ENCODE data around the gene VAV3.

VAV3 gene

DNA sequence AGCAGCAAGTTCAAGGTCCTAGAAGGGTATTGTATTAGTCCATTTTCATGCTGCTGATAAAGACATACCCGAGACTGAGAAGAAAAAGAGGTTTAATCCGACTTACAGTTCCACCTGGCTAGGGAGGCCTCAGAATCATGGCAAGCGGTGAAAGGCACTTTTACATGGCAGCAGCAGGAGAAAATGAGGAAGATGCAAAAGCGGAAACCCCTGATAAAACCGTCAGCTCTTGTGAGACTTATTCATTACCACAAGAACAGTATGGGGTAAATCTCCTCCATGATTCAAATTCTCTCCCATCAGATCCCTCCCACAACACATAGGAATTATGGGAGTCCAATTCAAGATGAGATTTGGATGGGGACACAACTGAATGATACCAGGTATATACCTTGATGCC lies 414.6 kb downstream of the VAV3 start:
- in situ Hi-C loops (cut with MboI; ENCODE audit: low sequenced_read_pairs) = no loop called here

DNA sequence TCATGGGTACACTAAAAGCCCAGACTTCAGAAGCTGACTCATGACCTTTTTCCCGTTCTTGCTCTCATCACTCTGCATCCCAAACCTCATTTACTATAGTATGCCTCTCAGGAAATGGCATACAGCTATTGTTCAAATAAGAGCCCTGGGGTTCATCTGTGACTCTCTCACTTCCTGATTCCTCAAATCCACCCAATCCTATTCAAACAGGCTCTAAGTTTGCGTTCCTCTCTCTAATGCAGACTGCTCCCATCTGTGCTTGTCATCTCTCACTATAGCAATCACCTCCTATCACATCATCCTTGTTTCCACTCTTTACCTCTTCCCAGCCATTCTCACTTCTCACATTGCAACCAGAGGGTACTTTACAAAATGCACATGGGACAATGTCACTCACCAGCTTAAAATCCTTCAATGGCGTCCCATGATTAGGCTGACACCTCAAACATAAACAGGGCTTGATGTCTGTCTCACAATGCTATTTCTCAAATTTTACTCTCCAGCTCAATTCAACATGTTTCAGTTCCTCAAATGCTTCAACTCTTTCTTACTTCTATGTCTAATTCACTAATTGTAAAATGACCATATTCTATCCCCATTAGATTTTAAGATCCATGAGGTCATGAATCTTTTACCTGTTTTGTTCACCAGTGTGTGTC lies 415.7 kb downstream of the VAV3 start:
- in situ Hi-C loops (cut with MboI; ENCODE audit: low sequenced_read_pairs) = no loop called here

DNA sequence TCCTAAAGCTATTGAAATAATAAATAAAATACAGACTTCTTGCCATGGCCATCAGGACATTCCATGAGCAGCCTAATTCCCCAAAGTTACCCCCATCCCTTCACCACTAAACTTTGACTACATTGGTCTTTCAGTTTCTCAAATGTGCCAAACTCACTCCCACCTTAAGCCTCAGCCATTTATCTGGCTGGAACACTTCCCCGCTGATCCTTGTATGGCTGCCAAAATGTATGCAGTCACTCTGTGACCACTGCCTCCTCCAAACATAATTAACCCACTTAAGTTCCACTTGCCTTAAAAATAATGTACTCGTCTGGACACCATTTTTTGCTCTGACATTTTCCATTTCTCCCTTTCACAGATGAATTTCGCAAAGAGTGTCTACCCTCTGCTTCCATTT lies 416.7 kb downstream of the VAV3 start:
- in situ Hi-C loops (cut with MboI; ENCODE audit: low sequenced_read_pairs) = no loop called here

DNA sequence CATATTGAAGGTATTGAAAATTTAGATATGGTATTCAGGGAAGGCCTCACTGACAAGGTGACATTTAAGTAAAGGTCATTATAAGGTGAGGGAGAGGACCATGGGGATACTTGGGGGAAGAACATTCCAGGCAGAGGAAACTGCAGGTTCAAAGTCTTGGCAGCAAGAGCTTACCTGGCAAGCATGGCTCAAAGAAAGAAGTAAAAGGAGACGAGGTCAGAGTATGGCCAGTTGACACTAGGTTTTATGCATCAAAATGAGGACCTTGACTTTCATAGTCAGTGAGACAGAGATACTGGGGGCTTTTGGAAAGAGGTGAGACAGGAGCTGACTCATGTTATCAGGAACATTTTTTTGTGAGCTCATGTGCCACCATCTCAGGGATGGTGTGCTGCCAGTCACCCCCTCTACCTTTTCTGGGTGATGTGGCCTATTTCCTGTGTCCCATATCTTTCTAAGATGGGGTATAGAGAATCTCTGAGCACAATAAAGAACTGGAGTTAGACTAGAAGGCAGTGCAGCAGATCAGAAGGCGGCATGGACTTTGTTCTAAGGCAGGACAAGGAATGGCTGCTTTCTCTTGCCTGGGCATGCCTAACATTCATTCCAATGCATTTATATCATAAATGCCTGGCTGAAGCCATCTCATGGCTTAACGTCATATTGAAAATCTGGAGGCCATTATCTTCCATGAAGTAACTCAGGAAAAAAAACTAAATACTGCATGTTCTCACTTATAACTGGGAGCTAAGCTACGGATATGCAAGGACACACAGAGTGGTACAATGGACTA lies 417.4 kb downstream of the VAV3 start:
- in situ Hi-C loops (cut with MboI; ENCODE audit: low sequenced_read_pairs) = no loop called here

DNA sequence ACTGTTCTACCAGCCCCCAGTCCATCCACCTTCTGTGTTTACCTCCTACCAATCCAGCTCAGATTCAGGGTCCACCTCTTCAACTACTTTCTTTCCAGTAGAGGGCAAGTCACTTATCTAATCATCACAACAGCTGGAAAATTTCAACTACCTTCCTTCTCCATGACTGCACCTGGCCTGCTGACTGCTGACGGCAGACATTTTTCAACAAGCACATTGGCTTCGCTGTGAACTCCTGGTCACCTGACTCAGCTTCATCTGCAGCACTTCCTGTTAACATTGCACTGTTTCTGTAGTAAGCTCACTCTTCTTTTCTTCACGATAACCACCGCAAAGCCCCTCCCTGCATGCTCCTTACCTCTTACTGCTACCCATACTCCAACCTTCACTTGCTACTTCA lies 418.4 kb downstream of the VAV3 start:
- in situ Hi-C loops (cut with MboI; ENCODE audit: low sequenced_read_pairs) = no loop called here

DNA sequence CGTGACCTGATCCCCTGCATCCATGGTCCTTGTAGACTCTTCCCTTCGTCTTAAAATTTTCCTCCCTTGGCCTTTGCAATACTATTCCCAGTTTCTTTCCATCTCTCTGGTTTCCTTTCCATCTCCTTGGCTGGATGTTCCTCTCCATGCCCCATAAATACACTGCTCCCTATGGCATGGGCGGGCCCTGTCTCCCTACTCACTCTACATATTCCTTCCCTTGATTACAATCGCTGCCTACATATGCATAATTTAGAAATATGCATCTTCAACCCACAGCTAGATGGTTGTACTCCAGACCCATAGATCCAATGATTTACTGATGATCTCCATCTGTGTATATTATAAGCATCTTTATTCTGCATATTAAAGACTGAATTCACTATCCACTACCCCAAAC lies 419.1 kb downstream of the VAV3 start:
- in situ Hi-C loops (cut with MboI; ENCODE audit: low sequenced_read_pairs) = no loop called here

DNA sequence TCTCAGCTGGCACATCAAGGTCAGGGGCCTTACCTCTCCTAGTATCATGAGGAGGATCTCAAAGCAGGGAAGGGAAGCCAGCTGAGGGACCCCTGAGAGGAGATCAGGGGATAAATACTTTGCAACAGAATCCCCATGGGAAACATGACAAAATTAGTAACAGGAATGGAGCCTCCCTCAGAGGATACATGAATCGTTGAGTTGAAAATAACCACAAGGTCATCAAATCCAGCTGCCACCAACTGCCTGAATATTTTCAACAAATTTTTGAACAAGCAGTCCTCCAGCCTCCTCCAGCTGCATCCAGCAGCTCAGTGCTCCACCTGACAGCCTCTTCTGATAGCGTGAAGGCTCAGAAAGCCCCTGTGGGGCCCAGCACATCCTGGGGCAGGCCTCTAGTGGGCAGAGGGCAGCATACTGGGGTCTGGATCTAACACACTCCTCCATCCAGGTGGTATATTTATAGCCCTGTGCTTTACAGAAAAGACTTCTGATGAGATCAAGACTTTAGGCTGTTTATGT lies 419.9 kb downstream of the VAV3 start:
- in situ Hi-C loops (cut with MboI; ENCODE audit: low sequenced_read_pairs) = no loop called here

DNA sequence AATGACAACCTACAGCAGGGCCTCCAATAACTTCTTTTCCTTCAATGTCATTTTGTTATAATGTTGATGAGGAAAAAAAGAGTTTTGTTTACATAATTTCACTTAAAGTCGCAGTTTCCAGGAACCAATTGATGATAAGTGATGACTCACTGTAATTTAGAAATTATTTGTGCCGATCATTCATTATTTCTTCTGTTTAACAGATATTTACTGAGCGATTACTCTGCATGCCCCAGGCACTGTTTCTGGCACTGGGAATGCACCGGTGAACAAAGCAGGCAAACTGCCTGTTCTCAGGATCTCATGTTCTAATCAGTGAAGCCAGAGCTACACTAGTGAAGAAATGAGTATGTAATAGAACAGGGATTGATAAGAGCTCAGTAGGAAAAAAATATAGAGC lies 420.7 kb downstream of the VAV3 start:
- in situ Hi-C loops (cut with MboI; ENCODE audit: low sequenced_read_pairs) = no loop called here

DNA sequence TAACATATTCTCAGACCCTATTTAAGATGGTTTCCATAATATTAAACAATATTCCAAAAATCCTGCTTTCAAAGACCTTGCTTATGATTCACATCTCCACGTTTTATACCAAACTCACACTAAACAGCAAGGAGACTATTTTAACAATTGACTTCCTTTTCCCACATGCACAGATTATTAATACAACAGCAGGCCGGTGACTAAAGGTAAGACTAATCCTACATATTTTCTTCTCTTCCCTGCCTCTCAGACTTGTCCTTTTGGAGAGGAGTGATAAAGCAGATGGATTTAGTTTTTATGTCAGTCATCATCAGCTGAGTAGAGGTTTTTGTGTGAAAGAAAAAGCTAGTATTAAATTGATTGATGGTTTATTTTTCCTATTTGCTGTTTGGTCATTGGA lies 423.6 kb downstream of the VAV3 start:
- in situ Hi-C loops (cut with MboI; ENCODE audit: low sequenced_read_pairs) = no loop called here

DNA sequence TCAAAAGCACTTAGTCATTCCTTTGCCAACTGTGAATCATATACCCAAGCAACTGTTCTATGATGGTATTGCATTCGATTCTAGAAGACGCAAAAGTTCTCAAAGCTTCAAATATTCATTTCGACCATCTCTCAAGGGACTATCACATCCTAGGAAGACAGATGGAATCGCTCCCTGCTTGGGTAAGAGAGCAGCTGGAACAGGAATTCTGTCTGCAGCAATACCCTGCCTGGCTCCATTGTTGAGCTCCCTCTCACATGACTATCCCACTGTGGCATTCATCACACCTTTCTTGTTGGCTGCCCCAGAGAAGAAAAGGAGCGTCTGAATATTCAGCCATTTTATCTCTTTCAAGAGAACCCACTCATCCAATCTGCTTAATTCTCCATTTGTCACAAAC lies 426.5 kb downstream of the VAV3 start:
- in situ Hi-C loops (cut with MboI; ENCODE audit: low sequenced_read_pairs) = no loop called here

DNA sequence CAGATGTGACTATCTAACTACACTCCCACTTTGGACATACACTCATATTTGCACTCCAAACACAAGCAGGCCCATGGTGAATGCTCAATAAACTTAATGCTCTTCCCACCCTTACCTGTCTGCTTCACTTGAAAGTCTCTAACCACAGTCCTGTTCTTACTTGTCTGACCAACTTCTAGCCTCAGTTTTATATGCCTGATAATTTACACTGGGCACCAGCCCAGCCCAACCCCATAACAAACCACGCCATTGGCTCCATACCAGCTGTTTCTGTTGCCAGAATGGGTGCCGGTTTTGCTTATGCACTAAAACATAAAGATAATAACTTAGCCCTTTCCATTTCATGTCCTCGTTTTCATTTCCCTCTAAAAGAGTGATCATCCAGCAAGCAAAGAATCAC lies 428.7 kb downstream of the VAV3 start:
- in situ Hi-C loops (cut with MboI; ENCODE audit: low sequenced_read_pairs) = no loop called here

DNA sequence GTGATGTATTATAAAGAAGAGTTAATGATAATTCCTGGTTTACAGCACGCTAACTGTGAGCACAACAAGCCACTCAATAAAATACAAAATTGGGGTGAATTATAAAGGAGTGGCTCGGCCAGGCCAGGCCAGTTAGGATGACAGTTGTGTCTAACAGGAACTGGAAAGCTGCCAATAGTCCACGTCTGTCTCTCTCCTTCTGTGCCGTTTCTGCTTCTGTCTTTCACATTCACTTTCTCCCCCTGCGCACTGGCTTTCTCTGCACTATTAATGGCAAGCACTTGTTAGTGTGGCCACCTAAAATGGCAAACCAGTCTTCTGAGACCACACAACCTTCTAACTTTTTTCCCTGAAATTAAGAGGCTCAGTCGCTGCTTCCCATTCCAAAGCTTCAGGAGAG lies 429.9 kb downstream of the VAV3 start:
- in situ Hi-C loops (cut with MboI; ENCODE audit: low sequenced_read_pairs) = no loop called here

DNA sequence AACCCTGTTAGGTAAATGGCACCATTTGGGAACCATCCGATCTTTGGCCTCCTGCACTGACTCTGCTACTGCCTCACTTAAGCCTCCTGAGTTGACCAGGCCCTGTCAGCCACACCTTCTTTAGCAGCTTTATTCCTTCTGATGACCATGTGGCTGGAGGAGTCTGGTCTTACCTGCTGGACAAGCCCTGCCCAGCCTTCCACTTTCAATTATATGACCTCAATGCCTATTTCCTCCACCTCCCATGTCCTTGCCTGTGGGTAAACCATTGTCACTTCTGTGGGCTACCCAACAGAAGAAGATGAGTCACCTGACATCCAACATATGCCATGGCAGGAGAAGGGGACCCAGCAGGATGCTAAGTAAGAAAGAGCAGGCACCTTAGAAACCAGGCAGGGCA lies 430.3 kb downstream of the VAV3 start:
- in situ Hi-C loops (cut with MboI; ENCODE audit: low sequenced_read_pairs) = no loop called here

DNA sequence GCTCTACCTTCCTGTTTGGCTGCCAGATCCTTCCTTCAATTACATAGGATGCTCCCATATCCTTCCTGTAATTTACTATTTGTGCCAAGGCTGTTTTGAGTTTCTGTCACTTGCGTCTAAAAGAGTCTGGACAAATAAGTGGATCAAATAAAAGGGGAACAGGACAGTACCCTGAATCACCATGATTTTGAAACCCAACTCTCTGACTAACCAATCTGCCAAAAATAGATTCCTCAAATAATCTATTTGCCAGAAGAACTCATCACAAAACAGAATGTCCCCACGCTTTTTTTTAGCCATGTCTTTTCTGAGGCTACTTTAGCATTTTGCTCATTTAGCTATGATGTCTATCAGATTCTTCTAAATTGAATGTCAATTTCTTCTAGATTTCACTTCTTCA lies 431.5 kb downstream of the VAV3 start:
- in situ Hi-C loops (cut with MboI; ENCODE audit: low sequenced_read_pairs) = no loop called here

DNA sequence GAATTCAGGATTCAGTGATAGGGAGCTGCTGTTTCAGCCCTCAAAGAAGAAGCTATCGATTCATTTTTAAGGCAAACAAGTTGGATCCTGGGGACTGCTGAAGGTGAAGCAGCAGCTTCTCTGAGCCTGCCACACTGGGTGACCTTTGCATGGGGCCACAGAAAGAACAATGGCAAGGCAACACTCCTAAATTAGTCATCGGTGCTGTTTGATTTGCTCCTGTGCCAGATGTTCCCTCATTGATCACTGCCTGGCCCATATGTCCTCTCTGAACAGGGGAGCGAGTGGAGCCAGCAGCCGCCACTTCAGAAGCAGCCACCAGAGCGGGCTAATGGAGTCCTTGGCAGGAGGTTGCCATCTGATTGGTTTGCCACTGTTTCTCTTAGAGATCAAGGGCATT lies 432.7 kb downstream of the VAV3 start:
- in situ Hi-C loops (cut with MboI; ENCODE audit: low sequenced_read_pairs) = no loop called here

DNA sequence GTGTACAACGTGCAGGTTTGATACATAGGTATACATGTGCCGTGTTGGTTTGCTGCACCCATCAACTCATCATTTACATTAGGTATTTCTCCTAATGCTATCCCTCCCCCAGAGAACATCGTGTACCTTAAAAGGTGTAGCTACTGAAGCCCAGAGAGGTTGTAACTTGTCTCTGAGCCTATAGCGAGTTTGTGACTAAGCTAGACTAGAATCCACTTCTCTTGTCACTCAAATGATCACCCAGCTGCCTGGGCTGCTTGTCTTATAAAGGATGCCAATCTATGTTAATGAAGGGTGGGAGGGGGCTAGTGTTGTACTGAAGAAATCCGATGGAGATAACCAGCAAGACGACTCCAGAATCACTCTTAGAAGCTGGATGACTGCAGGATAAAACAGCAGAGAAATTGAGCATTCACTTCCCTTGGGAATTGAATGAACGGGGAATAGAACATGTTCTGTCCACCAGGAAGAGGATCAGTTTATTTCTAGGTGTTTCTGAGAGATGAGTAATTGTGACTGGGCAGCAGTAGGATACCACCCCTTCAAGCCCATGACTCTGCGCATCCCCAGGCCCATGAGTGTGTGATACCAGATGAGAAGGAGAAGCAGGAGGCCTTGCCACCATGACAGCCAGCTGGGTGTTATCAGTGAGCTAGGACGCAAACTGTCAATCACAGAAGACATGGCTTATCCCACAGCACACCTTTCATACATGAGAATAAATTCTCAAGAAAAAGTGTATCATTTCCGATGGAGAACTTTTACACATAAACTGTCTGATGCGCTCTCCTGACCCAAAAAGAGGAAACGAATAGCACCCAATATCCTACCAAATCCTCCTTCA lies 433.7 kb downstream of the VAV3 start:
- in situ Hi-C loops (cut with MboI; ENCODE audit: low sequenced_read_pairs) = no loop called here

DNA sequence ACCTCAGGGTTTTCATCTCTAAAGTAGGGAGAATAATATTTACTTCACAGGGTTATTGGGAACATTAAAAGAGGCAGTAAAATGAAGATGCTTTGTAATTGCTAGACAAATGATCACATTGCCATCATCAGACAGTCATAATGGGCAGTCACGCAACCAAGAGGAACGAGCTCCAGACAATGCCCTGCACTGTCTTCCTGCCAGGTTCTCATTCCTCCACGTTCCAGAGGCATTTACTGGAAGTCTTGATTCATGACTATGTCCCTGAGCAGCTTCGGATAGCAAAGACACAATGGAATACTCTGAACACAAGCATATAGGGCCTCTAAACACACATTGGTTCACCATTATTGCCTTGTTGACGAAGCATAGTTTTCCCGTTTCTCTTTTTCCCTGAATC lies 434.4 kb downstream of the VAV3 start:
- in situ Hi-C loops (cut with MboI; ENCODE audit: low sequenced_read_pairs) = no loop called here

DNA sequence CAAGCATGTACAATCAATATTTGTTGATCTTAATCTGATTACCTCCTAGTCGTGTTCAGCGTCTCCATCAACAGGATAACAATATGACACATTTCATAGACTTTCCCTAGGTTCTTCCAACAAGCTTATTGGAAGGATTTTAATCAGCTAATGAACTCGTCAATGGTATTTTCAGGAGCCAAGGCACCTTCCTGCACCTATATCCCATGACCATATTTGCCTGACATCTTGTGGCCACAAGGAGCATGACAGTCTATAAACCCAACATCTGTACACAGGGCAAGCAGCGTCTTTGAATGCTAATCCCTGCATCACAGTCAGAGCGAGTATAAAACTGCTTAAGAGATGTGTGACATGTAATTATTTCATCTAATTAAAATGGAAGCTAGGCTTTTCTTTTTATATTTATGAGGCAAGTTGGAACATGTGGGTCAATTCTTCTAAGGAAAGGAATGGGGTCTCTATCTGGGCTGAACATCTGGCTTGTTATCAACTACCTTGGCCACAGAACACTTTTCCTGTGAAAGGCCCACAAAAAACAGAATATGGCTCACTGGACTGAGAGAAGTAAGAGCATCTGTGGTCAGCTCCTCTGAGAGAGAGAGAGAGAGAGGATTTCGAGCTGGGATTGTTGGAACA lies 435.4 kb downstream of the VAV3 start:
- in situ Hi-C loops (cut with MboI; ENCODE audit: low sequenced_read_pairs) = no loop called here

DNA sequence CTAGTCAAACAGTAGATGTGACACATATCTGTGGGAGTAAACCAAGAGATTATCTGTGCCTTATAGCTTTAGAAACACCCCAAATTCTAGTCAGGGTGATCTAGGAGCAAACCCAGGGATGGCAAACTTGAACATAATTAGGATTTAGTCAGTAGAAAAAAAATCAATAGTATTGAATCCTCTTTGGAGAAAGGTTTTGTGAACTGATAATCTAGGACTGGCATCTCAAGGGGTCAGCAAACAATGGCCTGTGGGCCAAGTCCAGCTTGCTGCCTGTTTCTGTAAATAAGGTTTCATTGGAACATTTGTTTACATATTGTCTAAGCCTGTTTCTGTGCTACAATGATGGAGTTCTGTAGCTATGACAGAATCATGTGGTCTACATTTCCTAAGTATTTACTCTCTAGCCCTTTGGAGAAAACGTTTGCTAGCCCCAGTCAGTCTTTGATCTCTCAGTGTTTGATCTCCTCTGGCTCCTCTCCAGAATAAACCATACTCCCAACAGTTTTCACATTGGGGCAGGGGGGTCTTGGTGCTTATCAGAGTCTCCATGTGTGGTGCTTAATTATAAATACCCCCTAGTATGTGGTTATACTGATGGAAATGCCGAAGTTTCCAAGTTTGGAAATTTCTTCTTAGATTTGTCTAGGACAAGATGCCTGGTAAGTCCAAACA lies 438.3 kb downstream of the VAV3 start:
- in situ Hi-C loops (cut with MboI; ENCODE audit: low sequenced_read_pairs) = no loop called here

DNA sequence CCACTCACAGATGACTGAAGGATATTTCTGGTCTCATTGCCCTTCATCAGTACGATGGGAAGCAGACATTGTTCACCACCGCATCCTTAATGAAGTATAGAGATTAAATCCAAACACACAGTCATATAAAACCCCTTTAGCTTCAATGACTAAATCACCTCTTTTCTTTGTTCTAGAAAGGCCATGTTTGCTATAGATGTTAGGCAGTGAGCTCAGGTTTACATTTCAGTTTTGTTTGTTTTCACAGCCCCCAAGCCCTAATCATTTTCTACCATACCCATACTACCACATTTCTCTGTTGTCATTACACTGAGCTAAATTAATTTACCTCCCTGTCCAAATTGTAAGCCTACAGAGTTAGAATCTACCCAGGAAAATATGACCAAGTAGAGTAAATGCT lies 439.0 kb downstream of the VAV3 start:
- in situ Hi-C loops (cut with MboI; ENCODE audit: low sequenced_read_pairs) = no loop called here

DNA sequence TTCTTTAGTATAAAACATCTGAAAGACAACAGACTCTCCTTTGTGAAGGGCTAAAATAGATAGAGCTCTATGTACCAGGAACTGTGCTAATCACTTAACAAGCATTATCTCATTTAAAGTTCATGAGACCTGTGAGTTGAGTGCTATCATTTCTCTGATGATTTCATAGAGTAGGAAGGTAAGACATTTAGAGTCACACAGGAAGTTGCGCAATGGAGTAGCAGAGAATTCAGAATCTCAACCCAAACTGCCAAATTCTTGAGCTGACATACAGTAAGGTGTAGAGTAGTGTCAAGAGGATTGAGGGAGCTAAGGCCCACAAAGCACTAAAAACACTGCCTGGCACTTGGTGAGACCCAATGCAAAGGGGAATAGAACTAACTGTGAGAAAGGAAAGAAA lies 439.8 kb downstream of the VAV3 start:
- in situ Hi-C loops (cut with MboI; ENCODE audit: low sequenced_read_pairs) = no loop called here
